ENCODE data around the gene FAM171A1.

- TF ChIP-seq, protein P1, sequence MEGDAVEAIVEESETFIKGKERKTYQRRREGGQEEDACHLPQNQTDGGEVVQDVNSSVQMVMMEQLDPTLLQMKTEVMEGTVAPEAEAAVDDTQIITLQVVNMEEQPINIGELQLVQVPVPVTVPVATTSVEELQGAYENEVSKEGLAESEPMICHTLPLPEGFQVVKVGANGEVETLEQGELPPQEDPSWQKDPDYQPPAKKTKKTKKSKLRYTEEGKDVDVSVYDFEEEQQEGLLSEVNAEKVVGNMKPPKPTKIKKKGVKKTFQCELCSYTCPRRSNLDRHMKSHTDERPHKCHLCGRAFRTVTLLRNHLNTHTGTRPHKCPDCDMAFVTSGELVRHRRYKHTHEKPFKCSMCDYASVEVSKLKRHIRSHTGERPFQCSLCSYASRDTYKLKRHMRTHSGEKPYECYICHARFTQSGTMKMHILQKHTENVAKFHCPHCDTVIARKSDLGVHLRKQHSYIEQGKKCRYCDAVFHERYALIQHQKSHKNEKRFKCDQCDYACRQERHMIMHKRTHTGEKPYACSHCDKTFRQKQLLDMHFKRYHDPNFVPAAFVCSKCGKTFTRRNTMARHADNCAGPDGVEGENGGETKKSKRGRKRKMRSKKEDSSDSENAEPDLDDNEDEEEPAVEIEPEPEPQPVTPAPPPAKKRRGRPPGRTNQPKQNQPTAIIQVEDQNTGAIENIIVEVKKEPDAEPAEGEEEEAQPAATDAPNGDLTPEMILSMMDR (conservative IDR thresholded peaks at IDR 0.05; ENCODE audit: low read depth, low read length), result no peak
- TF ChIP-seq EZH2 (IDR thresholded peaks at IDR 0.05; ENCODE audit: borderline replicate concordance, low read depth, low read length, poor library complexity, severe bottlenecking), result no peak
Measured at GRCh38 chr10:15374566-15374965, 3.5 kb upstream of the FAM171A1 start.
